ENCODE measurements around the gene IRS1.

IRS1 gene

GRCh38 chr2:226754821-226755604 is 44.6 kb downstream of the IRS1 start:
- no peaks in the 10 kb centered on the region for H3K27me3 ChIP-seq
- H3K4me1 ChIP-seq, result peaks cover 4 to 44% (median 24%) of the 10 kb centered on the region in 4 donors
- no peak for TF ChIP-seq CTCF (IDR thresholded peaks at IDR 0.05)
- H3K27ac ChIP-seq, result peak overlapping the region; percentile 55 to 56
- no peaks in the 10 kb centered on the region for H3K36me3 ChIP-seq
- H3K4me3 ChIP-seq, result no peak overlapping the region
- no peak for DNase-seq
- H3K9me3 ChIP-seq, result no peaks in the 10 kb centered on the region
- intact Hi-C loops (cut with DNase I; ENCODE audit: low total_unique reads), result no loop called here

- no peak overlapping the region for H3K27ac ChIP-seq
Measured at GRCh38 chr2:226752887-226753286, 46.7 kb downstream of the IRS1 start.

GRCh38 chr2:226747288-226747687 is 52.3 kb downstream of the IRS1 start:
- DNase-seq, result no peak
- intact Hi-C loops (cut with DNase I; ENCODE audit: low total_unique reads), result no loop called here
- no peak for TF ChIP-seq CTCF (IDR thresholded peaks at IDR 0.05)
- Histone ChIP-seq H3K9me3 (no peaks in the 10 kb centered on the region), H3K36me3 (no peaks in the 10 kb centered on the region), H3K27ac (no peak overlapping the region), H3K4me3 (no peak overlapping the region), H3K27me3 (no peaks in the 10 kb centered on the region), H3K4me1 (peaks cover 0 to 14% (median 5%) of the 10 kb centered on the region in 4 donors)

More at GRCh38 chr2:226752887-226753286, 46.7 kb downstream of the IRS1 start:
- no peak for DNase-seq
- H3K36me3 ChIP-seq, result no peaks in the 10 kb centered on the region
- peaks cover 0 to 26% (median 10%) of the 10 kb centered on the region in 4 donors for H3K4me1 ChIP-seq
- TF ChIP-seq CTCF (IDR thresholded peaks at IDR 0.05), result no peak
- intact Hi-C loops (cut with DNase I; ENCODE audit: low total_unique reads), result no loop called here
- H3K4me3 ChIP-seq, result no peak overlapping the region
- no peaks in the 10 kb centered on the region for H3K9me3 ChIP-seq
- no peaks in the 10 kb centered on the region for H3K27me3 ChIP-seq

GRCh38 chr2:226746196-226746800 is 53.3 kb downstream of the IRS1 start:
- DNase-seq, result no peak
- Histone ChIP-seq H3K36me3 (no peaks in the 10 kb centered on the region), H3K9me3 (no peaks in the 10 kb centered on the region), H3K4me1 (peaks cover 0 to 24% (median 10%) of the 10 kb centered on the region in 4 donors), H3K27me3 (no peaks in the 10 kb centered on the region), H3K27ac (no peak overlapping the region), H3K4me3 (no peak overlapping the region)
- no peak for TF ChIP-seq CTCF (IDR thresholded peaks at IDR 0.05)
- intact Hi-C loops (cut with DNase I; ENCODE audit: low total_unique reads), result no loop called here

GRCh38 chr2:226743915-226744314 is 55.7 kb downstream of the IRS1 start:
- TF ChIP-seq CTCF (IDR thresholded peaks at IDR 0.05), result no peak
- no peak overlapping the region for H3K27ac ChIP-seq
- no peaks in the 10 kb centered on the region for H3K9me3 ChIP-seq
- H3K4me1 ChIP-seq, result peaks cover 0 to 40% (median 16%) of the 10 kb centered on the region in 4 donors
- intact Hi-C loops (cut with DNase I; ENCODE audit: low total_unique reads), result no loop called here
- no peaks in the 10 kb centered on the region for H3K36me3 ChIP-seq
- no peak for DNase-seq
- no peak overlapping the region for H3K4me3 ChIP-seq
- H3K27me3 ChIP-seq, result no peaks in the 10 kb centered on the region

All from tibial artery (tissue), 4 donors.